Endothelial cell of umbilical vein (primary cell): ENCODE measurements around the gene SLC25A31. TPM values are rescaled to one million over a fixed set of nuclear protein-coding genes. Genes with fewer than 3 reads are reported as not detected.

ENCODE experiments used
- BruUV-seq: library from RNA; stranded (reverse); fragments of 400-500 nt; replicated peaks from 2 replicates; lab custom pipeline; 2021; lab: Mats Ljungman, UMichigan
- CTCF ChIA-PET: fragments of 300-600, 350-600 bp; sonication (Branson Sonifier 250); formaldehyde crosslinking; loops from one replicate; lab custom pipeline; 2021; ENCODE audit warnings: antibody characterized with exemption, inconsistent platforms; lab: Charles Lee
- POLR2A ChIA-PET: fragments of 300-600, 350-600 bp; sonication (Branson Sonifier 250); formaldehyde crosslinking; loops from one replicate; lab custom pipeline; 2021; ENCODE audit warnings: antibody characterized with exemption, inconsistent platforms; lab: Charles Lee
- DNase-seq: peaks from one replicate; pipeline ENCODE4 v3.0.0-alpha.2; 2011; ENCODE audit warnings: low read depth, low spot score
- FAIRE-seq: peaks from 2 replicates; lab custom pipeline; 2011; peaks lifted over from hg19 to GRCh38; lab: Jason Lieb, UNC
- H2AFZ ChIP-seq: 2 replicates; pipeline ENCODE4 v1.6.0; 2012; ENCODE audit warnings: low read depth, low read length, control low read depth, inconsistent platforms
- H3K27ac ChIP-seq: 2 replicates; pipeline ENCODE4 v1.5.1; 2011; ENCODE audit warnings: low read depth, mild to moderate bottlenecking, control low read depth, low read length, moderate library complexity; ENCODE audit not compliant: insufficient read depth
- H3K27me3 ChIP-seq, 2 experiments: 2 replicates each; pipeline versions ENCODE4 v1.6.0 to v1.6.1; 2011; ENCODE audit warnings: low read length in 2 of 2, mixed read lengths in 1 of 2; ENCODE audit not compliant: control insufficient read depth in 2 of 2, insufficient read depth in 2 of 2
- H3K36me3 ChIP-seq, 2 experiments: 2 replicates in 1 of 2; 3 replicates in 1 of 2; pipeline ENCODE4 v1.5.1; 2011; ENCODE audit warnings: low read length in 2 of 2, mild to moderate bottlenecking in 1 of 2, moderate library complexity in 1 of 2; ENCODE audit not compliant: control insufficient read depth in 2 of 2, insufficient read depth in 2 of 2; ENCODE audit errors: extremely low read depth in 1 of 2
- H3K4me1 ChIP-seq: 3 replicates; pipeline ENCODE4 v1.5.1; 2011; ENCODE audit warnings: mild to moderate bottlenecking, low read length; ENCODE audit not compliant: control insufficient read depth, insufficient read depth; ENCODE audit errors: extremely low read depth
- H3K4me2 ChIP-seq: 2 replicates; pipeline ENCODE4 v1.6.1; 2011; ENCODE audit warnings: low read length, control low read depth, mixed read lengths; ENCODE audit not compliant: insufficient read depth
- H3K4me3 ChIP-seq, 3 experiments: fragments of 200-600 bp in 1 of 3; sonication (generic), shearing (Covaris generic) in 1 of 3; replicated peaks in 1 of 3; 2 replicates each; pipeline ENCODE4 v1.5.1; 2011 to 2016; ENCODE audit warnings: control low read depth in 3 of 3, low read length in 3 of 3, mild to moderate bottlenecking in 2 of 3, inconsistent platforms in 1 of 3, low read depth in 1 of 3, moderate library complexity in 1 of 3; ENCODE audit not compliant: insufficient read depth in 1 of 3
- H3K79me2 ChIP-seq: 2 replicates; pipeline ENCODE4 v1.6.0; 2012; ENCODE audit warnings: low read length, inconsistent platforms; ENCODE audit not compliant: control insufficient read depth, insufficient read depth
- H3K9ac ChIP-seq: replicated peaks from 2 replicates; pipeline ENCODE3; 2011; ENCODE audit warnings: low read length, control low read depth; ENCODE audit not compliant: insufficient read depth; ENCODE audit errors: extremely low read depth
- H3K9me1 ChIP-seq: replicated peaks from 3 replicates; pipeline ENCODE4 v1.6.0; 2011; ENCODE audit warnings: mild to moderate bottlenecking, low read length; ENCODE audit not compliant: control insufficient read depth, insufficient read depth; ENCODE audit errors: extremely low read depth
- H3K9me3 ChIP-seq: replicated peaks from 2 replicates; pipeline ENCODE4 v1.5.1; 2012; ENCODE audit warnings: low read length, inconsistent platforms; ENCODE audit not compliant: control insufficient read depth, insufficient read depth
- H4K20me1 ChIP-seq: replicated peaks from 2 replicates; pipeline ENCODE3; 2011; ENCODE audit warnings: mild to moderate bottlenecking, low read length; ENCODE audit not compliant: control insufficient read depth, insufficient read depth; ENCODE audit errors: extremely low read depth
- CTCF ChIP-seq, 2 donors: IDR thresholded peaks; 1 replicate in 1 of 2; 2 replicates in 1 of 2; pipeline ENCODE4 v1.5.1; 2011; ENCODE audit warnings: low read length in 2 of 2, mild to moderate bottlenecking in 2 of 2, moderate library complexity in 2 of 2, control low read depth in 1 of 2, inconsistent platforms in 1 of 2, low read depth in 1 of 2; ENCODE audit not compliant: insufficient read depth in 1 of 2; ENCODE audit errors: extremely low read depth in 1 of 2
- EZH2 ChIP-seq: IDR thresholded peaks from 2 replicates; pipeline ENCODE4 v1.6.1; 2012; ENCODE audit warnings: borderline replicate concordance, low read depth, mild to moderate bottlenecking, moderate library complexity, low read length, inconsistent platforms; ENCODE audit not compliant: severe bottlenecking
- FOS ChIP-seq: IDR thresholded peaks from 2 replicates; pipeline ENCODE4 v1.6.1; 2011; ENCODE audit warnings: mild to moderate bottlenecking, low read length, moderate library complexity, borderline replicate concordance; ENCODE audit not compliant: insufficient read depth
- GATA2 ChIP-seq: IDR thresholded peaks from 2 replicates; pipeline ENCODE4 v1.7.0; 2011; ENCODE audit warnings: low read depth, mild to moderate bottlenecking, moderate library complexity, mixed read lengths, low read length; ENCODE audit not compliant: insufficient read length, insufficient read depth
- JUN ChIP-seq: IDR thresholded peaks from 2 replicates; pipeline ENCODE4 v1.6.1; 2011; ENCODE audit warnings: borderline replicate concordance, low read depth; ENCODE audit not compliant: insufficient read length, insufficient read depth
- MAX ChIP-seq: IDR thresholded peaks from 2 replicates; pipeline ENCODE4 v1.6.1; 2011; ENCODE audit not compliant: insufficient read depth, insufficient read length
- MYC ChIP-seq: IDR thresholded peaks from one replicate; pipeline ENCODE4 v1.6.1; 2011; ENCODE audit warnings: mild to moderate bottlenecking, low read depth, low read length
- POLR2A ChIP-seq: IDR thresholded peaks from 2 replicates; pipeline ENCODE4 v1.6.1; 2012; ENCODE audit warnings: low read depth, mild to moderate bottlenecking, control low read depth, low read length
- POLR2AphosphoS5 ChIP-seq: IDR thresholded peaks from 2 replicates; pipeline ENCODE4 v1.6.1; 2012; ENCODE audit warnings: low read depth, mild to moderate bottlenecking, control low read depth, low read length, moderate library complexity; ENCODE audit not compliant: insufficient read depth
- dilution Hi-C: fragments of 300-500 bp; cut with MboI; formaldehyde crosslinking; loops from one replicate; pipeline ENCODE4 v1.15.0; 2019; ENCODE audit warnings: low sequenced_read_pairs; ENCODE audit not compliant: extremely low pct_ligation_motif_present
- intact Hi-C: fragments of 100-400 bp; cut with micrococcal nuclease; formaldehyde crosslinking; loops from one replicate; pipeline ENCODE4 v1.10.0; 2022
- polyA plus RNA-seq, 4 experiments: library from polyadenylated mRNA; depleted of rRNA in 3 of 4; stranded (reverse) in 3 of 4; unstranded in 1 of 4; fragments of >200 nt; gene quantifications; 2 replicates each; pipeline versions ENCODE4 v1.2.1 to v1.2.3, GENCODE V29; 2011 to 2012; ENCODE audit warnings: missing spikeins in 1 of 4
- total RNA-seq: library from RNA; stranded (reverse); gene quantifications from 2 replicates; pipeline ENCODE4 v1.2.3, GENCODE V29; 2021

Gene SLC25A31
- total and polyA plus RNA-seq, 2 donors (not counting 3 experiments of a cell fraction or from before 2014, with no cell fraction given) = not detected

GRCh38 chr4:127698789-127699200, 31.4 kb upstream of the SLC25A31 start:
- no peak for FAIRE-seq
- no peaks in the 10 kb centered on the region for H3K27me3 ChIP-seq
- no peak overlapping the region for H3K4me3 ChIP-seq
- no peak for DNase-seq
- no peaks in the 10 kb centered on the region for H3K9me1 ChIP-seq
- dilution Hi-C loops = no loop called here
- BruUV-seq = no TSS peak
- H3K36me3 ChIP-seq = no peaks in the 10 kb centered on the region
- H3K9me3 ChIP-seq = no peaks in the 10 kb centered on the region
- intact Hi-C loops = no loop called here
- no peak overlapping the region for H3K4me2 ChIP-seq
- H3K79me2 ChIP-seq = no peaks in the 10 kb centered on the region
- H3K27ac ChIP-seq = no peak overlapping the region
- no peak overlapping the region for H3K9ac ChIP-seq
- H3K4me1 ChIP-seq = no peaks in the 10 kb centered on the region
- no peak for TF ChIP-seq EZH2
- TF ChIP-seq GATA2 = no peak
- TF ChIP-seq POLR2AphosphoS5 = no peak
- no peak for TF ChIP-seq POLR2A
- TF ChIP-seq JUN = no peak
- TF ChIP-seq FOS = no peak
- TF ChIP-seq MYC = no peak
- no peak for TF ChIP-seq MAX
- no peak for TF ChIP-seq CTCF (IDR thresholded peaks at IDR 0.05; ENCODE audit: extremely low read depth in 1 of 2, insufficient read depth in 1 of 2, low read depth in 1 of 2, low read length in 2 of 2)
- CTCF ChIA-PET = no interaction called here
- POLR2A ChIA-PET = no interaction called here
- H4K20me1 ChIP-seq = no peaks in the 10 kb centered on the region
- no peak overlapping the region for H2AFZ ChIP-seq
